Aorta (tissue), 5 donors: ENCODE results near the gene ILKAP. TPM values are rescaled to one million over a fixed set of nuclear protein-coding genes. Genes with fewer than 3 reads are reported as not detected.
A peak's percentile ranks its signal among the peaks of the same experiment; 100 is the strongest.

Source experiments
- ATAC-seq: fragments of 200-7000 bp; cut with Tn5 transposase; one replicate; pipeline ENCODE4 v1.9.1; 2022; ENCODE audit warnings: moderate library complexity; ENCODE audit not compliant: low FRiP score
- DNase-seq, 2 donors: peaks; one replicate each; pipeline ENCODE4 v3.0.0-alpha.2; 2020
- H3K27ac ChIP-seq, 2 donors: one replicate each; pipeline ENCODE4 v1.5.1; 2013; ENCODE audit warnings: low read length in 2 of 2, mild to moderate bottlenecking in 2 of 2, moderate library complexity in 2 of 2, control low read depth in 1 of 2, inconsistent platforms in 1 of 2, low read depth in 1 of 2
- H3K27me3 ChIP-seq, 2 donors: one replicate each; pipeline ENCODE4 v1.6.1; 2013; ENCODE audit warnings: control low read depth in 1 of 2, low read length in 1 of 2, mild to moderate bottlenecking in 1 of 2, moderate library complexity in 1 of 2; ENCODE audit not compliant: insufficient read depth in 2 of 2, control insufficient read depth in 1 of 2
- H3K36me3 ChIP-seq, 2 donors: one replicate each; pipeline ENCODE4 v1.6.1; 2013; ENCODE audit warnings: control low read depth in 1 of 2, low read length in 1 of 2, mild to moderate bottlenecking in 1 of 2; ENCODE audit not compliant: insufficient read depth in 2 of 2, control insufficient read depth in 1 of 2
- H3K4me1 ChIP-seq, 2 donors: one replicate each; pipeline ENCODE4 v1.6.1; 2013; ENCODE audit warnings: low read length in 2 of 2, control low read depth in 1 of 2, mild to moderate bottlenecking in 1 of 2, moderate library complexity in 1 of 2; ENCODE audit not compliant: insufficient read depth in 2 of 2, control insufficient read depth in 1 of 2
- H3K4me3 ChIP-seq, 2 donors: one replicate each; pipeline ENCODE4 v1.5.1; 2013; ENCODE audit warnings: low read length in 2 of 2, control low read depth in 1 of 2, mild to moderate bottlenecking in 1 of 2
- H3K9me3 ChIP-seq: one replicate; pipeline ENCODE4 v1.6.1; 2013; ENCODE audit warnings: mild to moderate bottlenecking, low read length; ENCODE audit not compliant: control insufficient read depth
- WGBS, 2 donors: extraction: QIAGEN DNeasy Blood & Tissue Kit; methylation state at CpG; one replicate each; pipeline ENCODE4 v1.1.7; 2013; 5-methylcytosine and 5-hydroxymethylcytosine counted together
- intact Hi-C, 2 donors: fragments of 100-400 bp; cut with DNase I; formaldehyde crosslinking; loops; one replicate each; pipeline versions ENCODE4 v1.14.2 to v1.15.0; 2022
- polyA plus RNA-seq, 2 donors: library from polyadenylated mRNA; stranded (reverse); fragments of 200-250 nt; gene quantifications; one replicate each; pipeline ENCODE4 v1.2.3, GENCODE V29; 2013
- total RNA-seq, 2 donors: library from RNA; stranded (reverse); fragmentation: NEBNext Ultra II Directional; extraction: Animal tissue kit (Norgen Biotek cat#: 25700); gene quantifications; one replicate each; pipeline ENCODE4 v1.2.1, GENCODE V29; 2021
- donor health status: healthy with polysubstance abuse.
- donor health status: Bipolar disorder and iron deficiency.
- donor health status: DM: no; HTN: no; CAD: no.
- donor health status: DM: no; HTN: no; CAD: no.
- donor health status: DM: yes; HTN: yes; CAD: no.

Gene ILKAP
- total and polyA plus RNA-seq, 4 donors: 19.4 to 149 (median 49.6) TPM

DNA sequence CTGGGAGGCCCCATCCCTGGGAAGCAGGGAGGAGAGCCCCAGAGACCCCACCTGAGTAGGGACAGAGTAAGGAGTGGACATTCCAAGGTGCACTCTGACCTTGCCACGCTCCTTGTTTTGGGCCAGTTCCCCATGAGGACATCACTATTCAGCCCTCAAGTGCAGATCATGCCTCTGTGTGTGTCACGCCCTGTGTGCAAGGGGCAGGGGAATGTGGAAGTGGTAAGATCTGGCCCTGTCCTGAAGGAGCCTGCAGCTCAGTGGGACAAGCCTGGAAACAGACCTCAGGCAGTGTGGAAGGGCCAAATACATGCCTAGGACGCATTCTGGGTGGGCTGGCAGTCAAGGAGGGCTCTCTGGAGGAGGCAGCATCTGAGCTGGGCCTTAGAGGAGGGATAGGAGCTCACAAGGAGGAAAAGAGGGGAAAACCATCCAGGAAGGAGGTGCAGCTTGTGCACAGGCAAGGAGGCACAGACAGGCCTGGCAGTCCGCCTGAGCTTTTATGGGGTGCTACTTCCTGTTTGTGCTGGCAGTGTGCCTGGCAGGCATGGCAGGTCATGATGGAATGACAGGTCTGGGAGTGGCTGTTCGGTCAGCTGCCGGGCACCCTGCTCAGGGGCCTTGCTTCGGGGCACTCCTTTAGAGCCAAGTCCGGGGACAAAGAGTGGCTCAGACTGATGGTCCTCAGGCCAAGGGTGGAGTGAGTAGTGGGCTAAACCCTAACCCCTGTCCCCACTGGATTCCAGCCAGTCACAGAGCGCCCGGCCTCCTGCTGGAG lies 61.8 kb downstream of the ILKAP start:
- no peaks in the 10 kb centered on the region for H3K27me3 ChIP-seq
- no peaks in the 10 kb centered on the region for H3K36me3 ChIP-seq
- ATAC-seq: no peak
- no peaks in the 10 kb centered on the region for H3K4me1 ChIP-seq
- DNase-seq: no peak
- H3K4me3 ChIP-seq: no peak overlapping the region
- intact Hi-C loops: loop anchor here (5.0 to 10.0 kb wide), 2 partner anchors 219 to 287 kb away; partner anchors contain the start of gene RAMP1 (in 1 of the 2)
- WGBS, 2 donors: 59 to 63% methylated on average over 10 of the region's 10 CpGs
- H3K27ac ChIP-seq: no peak overlapping the region
- no peaks in the 10 kb centered on the region for H3K9me3 ChIP-seq

DNA sequence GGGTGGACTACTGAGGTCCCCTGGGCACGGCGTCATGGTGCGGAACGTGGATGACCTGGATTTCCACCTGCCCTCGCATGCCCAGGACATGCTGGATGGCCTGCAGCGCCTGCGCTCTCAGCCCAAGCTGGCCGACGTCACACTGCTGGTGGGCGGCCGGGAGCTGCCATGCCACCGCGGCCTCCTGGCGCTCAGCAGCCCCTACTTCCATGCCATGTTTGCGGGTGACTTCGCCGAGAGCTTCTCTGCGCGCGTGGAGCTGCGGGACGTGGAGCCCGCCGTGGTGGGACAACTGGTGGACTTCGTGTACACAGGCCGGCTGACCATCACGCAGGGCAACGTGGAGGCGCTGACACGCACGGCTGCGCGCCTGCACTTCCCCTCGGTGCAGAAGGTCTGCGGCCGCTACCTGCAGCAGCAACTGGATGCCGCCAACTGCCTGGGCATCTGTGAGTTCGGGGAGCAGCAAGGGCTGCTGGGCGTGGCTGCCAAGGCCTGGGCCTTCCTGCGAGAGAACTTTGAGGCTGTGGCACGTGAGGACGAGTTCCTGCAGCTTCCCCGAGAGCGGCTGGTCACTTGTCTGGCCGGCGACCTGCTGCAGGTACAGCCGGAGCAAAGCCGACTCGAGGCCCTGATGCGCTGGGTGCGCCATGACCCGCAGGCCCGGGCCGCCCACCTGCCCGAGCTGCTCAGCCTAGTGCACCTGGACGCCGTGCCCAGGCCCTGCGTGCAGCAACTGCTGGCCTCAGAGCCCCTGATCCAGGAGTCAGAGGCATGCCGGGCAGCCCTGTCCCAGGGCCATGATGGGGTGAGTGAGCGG lies 62.6 kb downstream of the ILKAP start:
- Histone ChIP-seq H3K36me3 (no peaks in the 10 kb centered on the region), H3K4me1 (no peaks in the 10 kb centered on the region), H3K9me3 (no peaks in the 10 kb centered on the region), H3K27me3 (no peaks in the 10 kb centered on the region), H3K4me3 (no peak overlapping the region), H3K27ac (no peak overlapping the region)
- no peak for ATAC-seq
- intact Hi-C loops: loop anchor here (5.0 to 10.0 kb wide), 2 partner anchors 219 to 286 kb away; partner anchors contain the start of gene RAMP1 (in 1 of the 2)
- WGBS, 2 donors: 92 to 96% methylated on average over 60 of the region's 60 CpGs
- no peak for DNase-seq

DNA sequence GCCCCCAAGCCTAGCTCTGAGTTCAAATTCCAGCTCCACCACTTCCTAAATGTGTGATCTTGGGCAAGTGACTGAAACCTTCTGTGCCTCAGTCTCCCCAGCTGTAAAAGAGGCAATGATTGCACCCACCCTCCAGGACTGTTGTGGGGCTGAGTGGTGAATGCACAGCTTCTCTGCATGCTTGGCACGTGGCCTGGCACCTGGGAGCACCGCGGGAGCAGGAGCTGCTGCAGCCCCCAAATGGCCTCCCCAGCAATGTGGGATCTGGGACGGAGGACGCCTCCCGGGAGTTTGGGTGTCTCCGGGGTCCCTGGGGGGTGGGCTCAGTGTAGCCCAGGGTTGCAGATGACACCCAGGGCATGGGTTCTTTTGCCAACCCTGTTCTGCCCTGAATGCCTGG lies 63.5 kb downstream of the ILKAP start:
- ATAC-seq (no peak), DNase-seq (no peak)
- no peaks in the 10 kb centered on the region for H3K9me3 ChIP-seq
- intact Hi-C loops: loop anchor here (5.0 to 10.0 kb wide), 2 partner anchors 218 to 285 kb away; partner anchors contain the start of gene RAMP1 (in 1 of the 2)
- no peaks in the 10 kb centered on the region for H3K27me3 ChIP-seq
- WGBS, 2 donors: 77 to 81% methylated on average over 7 of the region's 7 CpGs
- no peaks in the 10 kb centered on the region for H3K36me3 ChIP-seq
- no peak overlapping the region for H3K4me3 ChIP-seq
- H3K27ac ChIP-seq: no peak overlapping the region
- no peaks in the 10 kb centered on the region for H3K4me1 ChIP-seq

DNA sequence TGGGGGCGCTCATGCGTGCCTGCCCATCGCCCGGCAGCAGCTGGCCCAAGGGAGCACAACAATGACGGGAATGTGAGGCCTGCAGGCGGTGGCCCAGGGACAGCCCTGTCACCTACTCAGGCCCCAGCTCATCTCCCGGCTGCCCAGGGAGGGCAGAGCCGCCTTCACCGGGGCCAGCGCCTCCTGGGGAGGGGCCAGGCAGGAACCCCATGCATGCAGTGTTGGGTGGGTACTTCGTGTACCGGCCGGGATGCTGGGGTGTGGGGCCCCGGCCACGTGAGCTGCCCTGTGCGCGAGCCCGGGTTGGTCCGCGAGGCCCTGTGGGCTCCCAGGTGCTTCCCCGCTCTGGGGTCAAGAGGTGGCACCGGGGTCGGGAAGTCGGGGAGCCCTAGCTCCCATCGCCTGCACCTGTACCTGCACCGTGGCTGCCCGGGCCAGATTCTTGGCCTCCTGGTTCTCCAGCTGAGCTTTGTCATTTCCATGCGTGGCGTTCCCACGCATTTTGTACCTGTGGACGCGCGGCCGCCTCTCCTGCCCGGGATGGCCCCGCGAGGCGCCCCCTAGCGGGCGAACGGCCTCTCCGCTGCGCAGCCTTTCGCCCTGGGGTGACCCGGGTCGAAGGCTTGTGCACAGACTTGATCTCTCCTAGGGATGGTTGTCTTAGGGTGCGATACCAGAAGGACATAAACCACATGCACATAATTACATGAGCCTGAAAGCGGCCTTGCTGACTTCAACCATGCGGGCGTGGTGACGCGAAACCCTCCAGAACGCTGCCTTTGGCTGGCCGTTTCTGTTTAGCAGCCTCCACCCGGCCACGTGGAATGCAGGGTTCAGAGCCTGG lies 64.1 kb downstream of the ILKAP start:
- no peaks in the 10 kb centered on the region for H3K36me3 ChIP-seq
- 34 to 48% methylated on average over 49 to 56 of the region's 56 CpGs for WGBS, 2 donors
- intact Hi-C loops: loop anchor here (2.0 to 10.0 kb wide), 4 partner anchors 77 to 285 kb away; partner anchors contain the start of genes RAMP1 (in 2 of the 2) and SCLY (in 1 of the 2)
- H3K27me3 ChIP-seq: no peaks in the 10 kb centered on the region
- no peak overlapping the region for H3K27ac ChIP-seq
- no peaks in the 10 kb centered on the region for H3K4me1 ChIP-seq
- ATAC-seq (peak; percentile 3), DNase-seq (no peak)
- H3K4me3 ChIP-seq: peak overlapping the region; percentile 19 to 40
- no peaks in the 10 kb centered on the region for H3K9me3 ChIP-seq

DNA sequence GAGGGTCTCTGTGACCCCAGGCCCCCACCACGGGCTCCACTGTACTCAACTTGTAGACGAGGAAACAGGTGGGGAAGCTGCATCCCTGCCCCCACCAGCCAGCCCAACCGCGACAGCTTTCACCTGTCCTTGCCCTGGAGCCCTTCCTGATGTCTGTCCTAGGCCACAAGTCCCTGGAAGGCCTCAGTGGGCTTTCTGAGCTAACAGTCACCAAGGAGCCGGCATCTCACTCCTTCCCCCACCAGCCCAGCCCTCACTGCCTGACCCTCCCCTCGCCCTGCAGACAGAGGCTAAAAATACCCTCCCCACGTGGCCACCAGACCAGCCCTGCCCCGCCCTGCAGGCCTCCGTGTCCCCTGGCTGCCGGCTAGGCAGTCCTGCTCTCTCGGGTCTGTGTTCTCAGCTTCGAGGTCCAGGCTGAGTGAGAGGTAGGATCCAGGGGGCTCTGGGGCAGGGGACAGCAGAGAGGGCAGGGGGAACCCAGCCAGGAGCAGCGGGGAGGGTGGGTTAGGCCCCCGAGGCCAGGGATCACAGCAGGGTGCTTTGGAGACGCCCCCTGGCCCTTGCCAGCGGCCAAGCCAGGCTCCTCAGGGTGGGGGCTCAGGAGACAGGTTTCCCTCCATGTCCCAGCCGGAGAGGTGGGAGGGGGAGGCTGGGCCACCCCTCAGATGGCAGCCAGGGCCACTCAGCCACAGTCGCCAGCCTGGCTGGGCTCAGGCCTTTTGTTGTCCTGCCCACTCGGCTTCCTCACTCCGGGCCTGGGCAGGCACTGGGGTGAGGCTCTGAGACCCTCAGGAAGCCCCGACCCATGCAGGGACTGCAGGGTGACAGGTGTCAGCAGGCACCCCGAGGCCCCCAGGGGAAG lies 64.9 kb downstream of the ILKAP start, which contains the start of gene KLHL30:
Gene KLHL30, plus strand, starts transcription at position 338 of the 865 bp plus-strand sequence. CDS start 2,087 bp downstream, outside the sequence.
- ATAC-seq (peak; percentile 81), DNase-seq (peak; percentile 77 to 89)
- intact Hi-C loops: loop anchor here in 1 of 2 donors (2.0 to 5.0 kb wide), 2 partner anchors 76 to 280 kb away; partner anchors contain the start of genes RAMP1 and SCLY
- peak within 1 kb of the TSS; percentile 19 to 40 for H3K4me3 ChIP-seq
- 11 to 13% methylated on average over 22 of the region's 22 CpGs for WGBS, 2 donors
- H3K36me3 ChIP-seq: no peaks in the 10 kb centered on the region
- H3K4me1 ChIP-seq: no peaks in the 10 kb centered on the region
- no peaks in the 10 kb centered on the region for H3K9me3 ChIP-seq
- H3K27ac ChIP-seq: peak within 1 kb of the TSS in 1 of 2 donors; percentile 7
- H3K27me3 ChIP-seq: no peaks in the 10 kb centered on the region

DNA sequence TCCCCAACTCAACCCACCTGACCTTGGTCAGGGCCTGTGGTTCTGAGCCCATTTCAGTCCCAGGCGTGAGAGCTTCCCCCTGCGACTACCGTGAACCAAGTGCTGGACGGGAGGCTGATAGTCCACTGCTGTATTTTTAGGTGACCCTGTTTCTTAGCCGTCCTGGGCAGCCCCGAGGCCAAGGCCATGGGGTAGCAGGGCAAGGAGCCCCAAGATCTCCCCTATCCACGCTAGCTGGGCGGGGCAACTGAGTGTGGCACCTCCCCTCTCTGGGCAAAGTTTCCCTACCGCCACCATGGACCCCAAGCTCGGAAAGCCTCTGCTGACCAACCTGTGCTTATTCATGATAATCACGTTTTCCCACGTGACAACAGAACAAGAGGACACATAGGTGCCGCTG lies 65.6 kb downstream of the ILKAP start:
- H3K36me3 ChIP-seq: no peaks in the 10 kb centered on the region
- 89 to 93% methylated on average over 13 of the region's 13 CpGs for WGBS, 2 donors
- no peaks in the 10 kb centered on the region for H3K9me3 ChIP-seq
- ATAC-seq: no peak
- H3K4me1 ChIP-seq: no peaks in the 10 kb centered on the region
- H3K27ac ChIP-seq: no peak overlapping the region
- DNase-seq: no peak
- no peaks in the 10 kb centered on the region for H3K27me3 ChIP-seq
- intact Hi-C loops: loop anchor here in 1 of 2 donors (2.0 to 5.0 kb wide), 2 partner anchors 76 to 279 kb away; partner anchors contain the start of genes RAMP1 and SCLY
- H3K4me3 ChIP-seq: no peak overlapping the region

DNA sequence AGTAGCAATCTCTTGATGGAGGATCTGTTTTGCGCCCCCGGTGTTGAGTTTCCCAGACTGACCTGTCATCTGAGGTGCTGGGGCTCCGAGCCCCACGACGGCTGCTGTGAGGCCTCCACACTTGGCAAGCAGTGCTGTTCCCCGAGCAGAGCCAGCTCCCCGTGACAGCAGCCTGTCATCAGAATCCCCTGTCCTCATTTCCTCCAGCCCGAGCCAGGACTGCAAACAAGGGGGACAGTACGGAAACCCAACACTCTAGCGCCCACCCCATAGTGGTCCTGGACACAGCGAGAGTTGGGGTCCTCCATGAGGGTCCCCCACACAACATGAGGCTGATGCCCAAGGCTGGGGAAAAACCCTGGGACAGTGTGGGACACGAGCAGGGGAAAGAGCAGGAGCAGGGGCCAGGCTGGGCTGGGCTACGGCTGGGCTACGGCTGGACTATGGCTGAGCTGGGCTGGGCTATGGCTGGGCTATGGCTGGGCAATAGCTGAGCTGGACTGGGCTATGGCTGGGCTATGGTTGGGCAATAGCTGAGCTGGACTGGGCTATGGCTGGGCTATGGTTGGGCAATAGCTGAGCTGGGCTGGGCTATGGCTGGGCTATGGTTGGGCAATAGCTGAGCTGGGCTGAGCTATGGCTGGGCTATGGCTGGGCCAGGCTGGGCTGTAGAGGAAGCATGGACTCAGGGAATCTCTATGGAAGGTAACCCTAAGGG lies 66.5 kb downstream of the ILKAP start:
- H3K27me3 ChIP-seq: no peaks in the 10 kb centered on the region
- no peaks in the 10 kb centered on the region for H3K4me1 ChIP-seq
- H3K4me3 ChIP-seq: no peak overlapping the region
- intact Hi-C loops: loop anchor here in 1 of 2 donors (5.0 kb wide), 1 partner anchor 75 kb away; the partner anchor contains the start of gene SCLY
- DNase-seq: peak; percentile 66 to 78
- no peaks in the 10 kb centered on the region for H3K9me3 ChIP-seq
- H3K27ac ChIP-seq: no peak overlapping the region
- 75 to 77% methylated on average over 14 of the region's 14 CpGs for WGBS, 2 donors
- no peak for ATAC-seq
- H3K36me3 ChIP-seq: no peaks in the 10 kb centered on the region
